ENCODE measurements around the gene KRT79.
A peak's percentile ranks its signal among the peaks of the same experiment; 100 is the strongest.

KRT79 gene

DNA sequence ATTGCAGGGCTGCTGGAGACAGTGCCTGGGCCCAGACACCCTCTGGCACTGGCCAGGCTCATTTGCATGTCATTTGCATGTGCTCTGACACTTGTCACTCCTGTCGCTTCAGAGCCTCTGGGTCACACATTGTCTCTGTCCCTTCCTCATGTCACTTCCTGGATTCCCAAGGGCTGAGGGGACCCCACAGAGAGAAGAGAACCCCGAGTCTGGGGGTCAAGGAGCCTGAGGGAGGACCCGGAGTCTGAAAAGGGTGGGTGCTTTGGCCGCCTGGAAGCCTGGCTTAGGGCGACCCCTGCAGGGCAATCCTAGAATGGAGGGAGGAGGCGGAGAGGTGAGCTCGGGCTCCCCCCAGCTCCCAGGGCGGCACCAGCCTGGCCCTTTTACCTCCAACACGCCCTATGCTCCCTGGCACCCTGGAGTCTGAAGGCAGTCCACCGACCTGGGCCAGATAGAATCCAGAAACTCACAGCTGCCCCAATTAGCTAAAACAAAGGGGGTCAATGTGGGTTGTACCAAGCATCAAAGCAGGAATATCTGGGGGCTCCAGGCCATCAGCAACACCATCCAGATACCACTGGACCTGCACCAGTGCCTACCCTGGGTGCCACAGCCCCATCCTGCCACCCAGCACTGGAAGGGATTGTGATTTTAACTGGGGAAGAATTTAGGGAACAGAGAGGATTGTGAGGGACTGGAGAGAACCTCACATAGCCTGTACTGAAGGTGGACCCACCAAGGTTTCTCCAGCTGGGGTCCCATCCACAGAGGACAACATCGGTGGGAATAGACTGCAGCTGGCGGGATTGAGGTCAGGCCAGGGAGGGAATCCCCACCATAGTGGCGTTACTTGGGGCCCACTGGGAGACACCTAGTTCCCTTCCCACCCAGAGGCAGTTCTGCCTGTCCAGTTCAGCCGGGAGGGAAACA lies 36.5 kb upstream of the KRT79 start:
- no peak overlapping the region for H3K4me3 ChIP-seq (ENCODE audit: low read depth, low read length)
- TF ChIP-seq, protein P1, sequence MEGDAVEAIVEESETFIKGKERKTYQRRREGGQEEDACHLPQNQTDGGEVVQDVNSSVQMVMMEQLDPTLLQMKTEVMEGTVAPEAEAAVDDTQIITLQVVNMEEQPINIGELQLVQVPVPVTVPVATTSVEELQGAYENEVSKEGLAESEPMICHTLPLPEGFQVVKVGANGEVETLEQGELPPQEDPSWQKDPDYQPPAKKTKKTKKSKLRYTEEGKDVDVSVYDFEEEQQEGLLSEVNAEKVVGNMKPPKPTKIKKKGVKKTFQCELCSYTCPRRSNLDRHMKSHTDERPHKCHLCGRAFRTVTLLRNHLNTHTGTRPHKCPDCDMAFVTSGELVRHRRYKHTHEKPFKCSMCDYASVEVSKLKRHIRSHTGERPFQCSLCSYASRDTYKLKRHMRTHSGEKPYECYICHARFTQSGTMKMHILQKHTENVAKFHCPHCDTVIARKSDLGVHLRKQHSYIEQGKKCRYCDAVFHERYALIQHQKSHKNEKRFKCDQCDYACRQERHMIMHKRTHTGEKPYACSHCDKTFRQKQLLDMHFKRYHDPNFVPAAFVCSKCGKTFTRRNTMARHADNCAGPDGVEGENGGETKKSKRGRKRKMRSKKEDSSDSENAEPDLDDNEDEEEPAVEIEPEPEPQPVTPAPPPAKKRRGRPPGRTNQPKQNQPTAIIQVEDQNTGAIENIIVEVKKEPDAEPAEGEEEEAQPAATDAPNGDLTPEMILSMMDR (IDR thresholded peaks at IDR 0.05; ENCODE audit: low read depth, low read length, missing control alignments), result peak; percentile 86
- no peak for DNase-seq (ENCODE audit: low read depth)

DNA sequence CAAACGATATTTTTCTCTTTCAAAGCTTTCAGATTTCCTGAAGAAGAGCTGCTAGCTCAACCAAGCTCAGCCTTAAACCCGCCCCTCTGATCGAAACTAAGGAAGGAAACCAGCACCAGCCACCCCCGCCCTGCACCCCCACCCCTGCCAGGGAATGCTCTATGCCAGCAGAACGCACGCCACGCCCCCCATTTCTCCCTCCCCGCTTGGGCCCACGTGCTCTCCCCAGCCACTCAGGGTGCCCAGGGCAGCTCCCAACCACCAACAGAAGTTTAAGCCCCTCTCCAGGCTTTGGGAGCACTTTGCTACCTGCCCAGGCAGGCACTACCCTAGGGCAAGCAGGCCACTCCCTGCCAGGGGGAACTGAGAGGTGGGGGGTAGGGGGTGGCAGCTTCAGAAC lies 33.5 kb upstream of the KRT79 start:
- TF ChIP-seq, protein P1 (IDR thresholded peaks at IDR 0.05; ENCODE audit: low read depth, low read length, missing control alignments), result no peak
- no peak overlapping the region for H3K4me3 ChIP-seq (ENCODE audit: low read depth, low read length)
- DNase-seq (ENCODE audit: low read depth), result no peak

DNA sequence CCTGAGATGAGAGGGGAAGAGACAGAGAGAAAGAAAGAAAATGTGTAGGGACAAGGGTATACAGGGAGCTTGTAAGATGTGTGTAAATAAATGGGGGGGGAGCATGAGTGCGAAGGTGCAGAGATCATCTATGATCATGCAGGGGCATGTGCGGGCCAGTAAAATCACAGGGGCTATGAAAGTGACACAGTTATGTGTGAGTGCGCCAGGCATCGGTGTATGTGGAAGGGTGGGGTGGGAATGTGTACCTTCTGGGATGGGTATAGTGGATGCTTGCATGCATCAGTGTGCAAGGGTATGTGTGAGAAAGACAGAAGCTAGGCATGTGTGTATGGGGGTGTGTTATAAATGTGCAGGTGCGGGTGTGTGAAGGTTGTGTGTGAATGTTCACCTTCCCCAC lies 33.0 kb upstream of the KRT79 start:
- H3K4me3 ChIP-seq (ENCODE audit: low read depth, low read length), result no peak overlapping the region
- TF ChIP-seq, protein P1 (IDR thresholded peaks at IDR 0.05; ENCODE audit: low read depth, low read length, missing control alignments), result no peak
- no peak for DNase-seq (ENCODE audit: low read depth)

DNA sequence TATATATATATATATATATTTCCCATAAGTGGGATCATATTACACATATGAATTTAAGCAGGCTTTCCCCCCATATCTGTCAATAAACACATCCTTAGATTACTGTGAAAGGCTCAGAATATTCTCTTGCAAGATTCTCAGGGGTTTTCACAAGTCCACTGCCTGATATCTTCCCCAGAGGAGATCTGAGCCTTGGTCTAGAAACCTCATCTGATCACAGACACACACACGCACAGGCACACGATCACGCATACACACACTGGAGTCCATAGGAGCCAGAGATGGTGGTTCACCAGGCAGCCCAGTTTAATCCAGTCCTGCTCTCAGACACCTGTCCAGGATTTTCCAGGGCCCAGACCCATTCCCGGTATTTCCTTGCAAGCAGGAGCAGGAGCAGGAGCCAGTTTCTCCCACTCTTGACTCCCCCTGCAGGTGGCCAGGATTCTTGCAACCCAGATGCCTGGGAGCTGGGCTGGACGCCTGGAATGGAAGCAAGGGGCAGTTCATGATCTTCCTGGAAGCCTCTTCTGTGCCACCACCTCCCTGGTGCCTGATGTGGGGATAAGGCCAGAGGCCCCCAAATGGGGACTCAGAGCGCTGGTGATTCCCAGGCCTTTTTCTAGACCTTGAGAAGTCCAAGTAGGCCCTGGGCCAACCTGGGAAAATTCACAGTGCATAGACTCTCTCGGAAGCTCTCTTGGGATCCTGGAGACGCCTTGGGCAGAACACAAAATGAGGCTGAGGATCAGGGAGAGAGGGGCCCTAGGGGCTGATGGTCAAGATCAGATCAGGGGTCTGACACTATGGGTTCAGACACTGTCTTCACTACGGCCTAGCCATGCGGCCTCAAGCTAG lies 31.2 kb upstream of the KRT79 start:
- no peak overlapping the region for H3K4me3 ChIP-seq (ENCODE audit: low read depth, low read length)
- DNase-seq (ENCODE audit: low read depth), result no peak
- TF ChIP-seq, protein P1 (IDR thresholded peaks at IDR 0.05; ENCODE audit: low read depth, low read length, missing control alignments), result peak; percentile 88

DNA sequence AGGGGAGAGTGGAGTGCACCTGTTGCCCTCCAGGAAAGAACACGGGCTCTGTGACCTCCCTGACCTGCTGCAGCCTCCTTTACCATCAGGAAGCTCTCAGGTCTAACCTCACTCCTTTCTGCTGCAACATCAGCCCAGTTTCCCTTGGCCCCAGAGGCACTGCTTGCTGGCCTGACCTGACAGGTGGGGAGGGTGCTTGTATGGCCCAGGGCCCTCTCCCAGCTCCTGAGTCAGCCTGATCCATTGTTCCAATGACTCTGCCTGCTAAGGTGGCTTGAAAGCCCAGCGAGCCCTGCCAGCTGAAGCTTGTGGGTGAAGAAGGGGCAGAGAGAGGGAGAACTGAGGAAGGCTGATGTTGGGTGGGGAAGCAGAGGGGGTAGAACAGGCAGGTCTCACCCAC lies 27.9 kb upstream of the KRT79 start:
- no peak overlapping the region for H3K4me3 ChIP-seq (ENCODE audit: low read depth, low read length)
- no peak for DNase-seq (ENCODE audit: low read depth)
- TF ChIP-seq, protein P1 (IDR thresholded peaks at IDR 0.05; ENCODE audit: low read depth, low read length, missing control alignments), result no peak

DNA sequence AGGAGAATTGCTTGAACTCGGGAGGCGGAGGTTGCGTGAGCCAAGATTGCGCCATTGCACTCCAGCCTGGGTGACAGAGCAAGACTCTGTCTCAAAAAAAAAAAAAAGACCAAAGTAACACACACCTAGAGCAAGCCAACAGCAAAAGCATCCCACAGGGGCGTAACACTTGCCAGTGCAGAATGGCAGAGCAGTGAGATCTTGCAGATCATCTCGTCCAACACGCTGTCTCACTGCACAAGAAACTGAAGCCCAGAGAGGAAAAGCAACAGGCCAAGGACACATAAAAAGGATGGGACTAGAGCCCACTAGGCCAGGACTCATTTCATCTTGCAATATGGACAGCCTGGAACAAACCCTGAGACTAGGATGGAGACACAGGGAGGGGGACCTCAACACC lies 27.4 kb upstream of the KRT79 start:
- H3K4me3 ChIP-seq (ENCODE audit: low read depth, low read length), result no peak overlapping the region
- TF ChIP-seq, protein P1 (IDR thresholded peaks at IDR 0.05; ENCODE audit: low read depth, low read length, missing control alignments), result no peak
- no peak for DNase-seq (ENCODE audit: low read depth)

All from GM12864 (cell line).